Activated CD8-positive, alpha-beta memory T cell treated with anti-CD3 and anti-CD28 coated beads, Interleukin-2, amount 50 U/mL, for 4 hours (primary cell): ENCODE results near the gene WNT5B.

ENCODE experiments used
- DNase-seq: peaks from one replicate; pipeline ENCODE4 v3.0.0-alpha.2; 2020

The WNT5B gene

DNA sequence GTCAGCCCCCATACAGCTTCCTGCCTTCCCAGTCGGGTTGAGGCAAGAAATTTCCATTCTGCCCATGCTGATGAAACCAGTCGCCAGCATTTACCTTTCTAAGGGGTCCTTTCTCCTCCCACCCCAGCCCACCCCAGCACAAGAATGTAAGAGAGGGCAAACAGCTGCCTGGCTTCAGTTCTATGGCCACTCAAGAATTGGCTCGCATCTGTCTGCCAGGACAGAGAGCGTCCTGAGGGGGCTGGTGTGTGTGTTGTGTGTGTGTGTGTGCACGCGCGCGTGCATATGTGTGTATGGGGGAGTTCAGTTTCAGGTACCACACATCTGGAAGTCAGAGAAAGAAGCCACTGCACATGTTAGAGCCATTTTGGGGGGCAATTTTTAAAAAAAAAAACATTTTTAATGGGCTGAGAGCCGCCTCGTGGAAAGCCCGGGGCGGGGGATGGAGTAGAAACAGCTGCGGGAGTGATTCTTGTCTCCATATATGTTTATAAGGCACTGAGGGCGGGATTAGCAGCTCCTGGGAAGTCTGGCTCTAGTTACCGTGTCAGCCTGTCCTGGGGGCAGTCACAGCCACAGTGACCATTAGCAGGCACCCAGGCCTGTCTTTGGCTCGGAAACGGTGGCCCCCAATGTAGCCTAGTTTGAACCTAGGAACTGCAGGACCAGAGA is at the start of gene WNT5B:
WNT5B (plus strand) TSS at position 566 of the 672 bp plus-strand sequence. CDS start 2,124 bp downstream, outside the sequence.
- DNase-seq = no peak

DNA sequence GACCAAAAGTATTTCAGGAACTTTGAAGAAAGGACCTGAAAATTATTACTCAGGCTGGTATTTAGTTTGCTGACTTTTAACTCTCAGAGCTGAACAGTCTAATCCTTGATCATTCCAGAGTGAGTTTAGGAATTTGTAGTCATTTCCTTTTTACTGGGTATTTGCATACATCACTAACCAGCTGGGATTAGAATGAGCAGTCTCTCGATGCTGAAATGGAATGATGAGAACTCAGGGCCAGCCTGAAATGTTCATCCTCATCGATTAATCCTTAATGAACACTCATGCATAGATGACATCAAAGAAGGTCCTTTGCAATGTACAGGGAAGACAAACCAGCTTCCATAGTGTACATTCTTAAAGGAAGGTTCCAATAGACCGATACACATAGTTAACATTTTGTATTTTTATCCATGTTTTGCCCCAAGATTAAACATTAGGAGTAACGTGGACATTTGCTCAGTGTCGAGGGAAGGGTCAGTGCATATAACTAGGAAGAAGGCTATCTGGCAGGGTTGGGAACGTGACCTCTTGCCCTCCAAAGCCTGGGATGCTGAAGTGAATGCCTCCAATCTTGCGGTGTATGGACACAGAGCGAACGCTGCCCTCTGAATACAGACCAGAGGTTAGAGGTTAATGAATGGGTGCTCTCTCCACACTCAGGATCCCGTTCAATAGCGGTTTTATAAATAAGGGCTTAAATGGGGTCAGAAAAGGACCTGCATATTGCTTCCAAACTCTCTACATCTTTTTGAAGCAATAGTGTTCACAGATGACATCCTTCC is 49.2 kb upstream of the WNT5B start:
- DNase-seq = no peak

DNA sequence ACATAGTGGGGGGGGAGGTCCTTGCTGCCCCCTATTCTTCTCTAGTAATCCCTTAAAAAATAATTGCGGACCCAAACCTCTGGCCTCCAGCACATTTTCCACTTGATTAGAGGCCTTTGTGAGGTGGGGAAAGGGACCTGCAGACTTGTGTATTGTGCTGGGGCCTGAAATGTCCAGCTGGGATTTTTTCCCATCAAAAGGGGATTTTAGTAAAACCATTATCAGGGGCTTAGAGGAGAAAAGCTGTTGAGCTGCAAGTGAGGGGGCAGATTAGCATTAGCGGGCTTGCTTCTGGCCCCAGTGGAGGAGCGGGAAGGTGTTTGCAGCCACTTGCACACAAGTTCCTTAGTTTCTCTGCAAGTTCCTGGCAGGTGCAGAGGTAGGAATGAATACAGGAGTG is 48.5 kb upstream of the WNT5B start:
- no peak for DNase-seq

DNA sequence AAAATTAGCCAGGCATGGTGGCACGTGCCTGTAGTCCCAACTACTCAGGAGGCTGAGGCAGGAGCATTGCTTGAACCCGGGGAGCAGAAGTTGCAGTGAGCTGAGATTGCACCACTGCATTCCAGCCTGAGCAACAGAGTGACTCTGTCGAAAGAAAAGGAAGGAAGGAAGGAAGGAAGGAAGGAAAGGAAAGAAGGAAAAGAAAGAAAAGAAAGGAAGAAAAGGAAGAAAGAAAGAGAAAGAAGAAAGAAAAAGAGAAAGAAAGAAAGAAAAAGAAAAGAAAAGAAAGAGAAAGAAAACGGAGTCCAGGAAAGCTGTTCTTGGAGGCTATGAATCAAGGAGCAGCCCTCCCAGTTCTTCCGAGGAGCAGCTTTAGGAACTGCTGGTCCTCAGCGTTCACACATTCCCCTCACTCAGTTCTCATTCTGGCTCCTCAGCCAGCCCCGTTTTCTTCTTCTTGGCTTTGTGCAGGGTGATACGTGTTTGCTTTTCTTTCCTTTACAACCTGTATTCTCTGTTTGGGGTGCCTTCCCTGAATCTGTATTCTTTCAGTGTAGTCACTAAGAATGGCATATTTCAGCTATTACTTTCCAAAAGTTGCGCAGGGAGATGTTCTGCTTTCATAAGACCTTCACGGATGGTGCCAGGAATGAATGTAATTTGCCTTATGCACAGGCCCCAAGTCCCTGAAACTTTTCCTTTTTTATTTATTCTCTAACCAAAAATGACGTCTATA is 46.9 kb upstream of the WNT5B start:
- no peak for DNase-seq

DNA sequence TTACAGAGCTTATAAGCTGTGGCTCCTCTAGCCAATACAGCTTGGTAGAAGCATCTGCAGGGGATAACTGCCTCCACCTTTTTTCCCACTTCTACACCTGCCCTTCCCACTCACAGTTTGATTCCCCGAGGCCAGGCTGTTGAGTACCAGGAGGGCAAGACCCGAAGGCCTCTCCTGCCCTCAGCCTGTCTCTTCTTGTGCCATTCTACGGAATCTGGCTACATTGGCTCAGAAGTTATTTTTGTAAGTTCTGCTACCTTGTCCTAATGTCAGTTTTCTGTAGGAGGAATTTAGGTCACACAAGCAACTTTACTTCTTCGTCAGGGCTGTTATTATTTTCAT is 46.4 kb upstream of the WNT5B start:
- no peak for DNase-seq

DNA sequence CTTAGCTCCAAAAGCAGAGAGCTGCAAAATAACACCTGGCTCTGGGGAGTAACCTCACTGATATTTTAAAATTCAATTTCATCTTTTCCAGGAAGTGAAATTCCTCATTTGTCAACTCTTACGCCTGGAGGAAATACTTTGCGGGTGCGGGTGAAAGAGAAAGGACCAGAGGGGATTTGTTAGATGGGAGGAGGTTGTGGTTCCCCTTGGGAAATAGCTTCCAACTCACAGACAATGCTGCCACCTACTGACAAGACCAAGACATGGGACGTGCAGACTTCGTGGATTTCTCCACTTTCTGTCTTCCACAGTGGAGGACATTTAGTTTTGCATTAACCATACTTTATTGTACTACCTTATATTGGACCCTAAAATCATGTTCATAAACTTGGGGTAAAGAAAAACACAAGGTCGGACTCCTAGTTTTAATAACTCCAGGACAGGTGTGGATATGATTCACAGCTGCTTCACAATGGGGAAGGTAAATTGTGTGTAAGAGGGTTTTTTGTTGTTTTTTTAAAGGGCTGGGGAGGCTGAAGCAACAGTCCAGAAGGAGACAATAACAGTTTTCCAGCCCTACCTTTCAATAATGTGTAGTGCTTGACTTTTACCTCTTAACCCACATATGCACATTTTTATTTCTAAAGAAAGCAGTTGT is 45.5 kb upstream of the WNT5B start:
- peak; percentile 60 for DNase-seq

DNA sequence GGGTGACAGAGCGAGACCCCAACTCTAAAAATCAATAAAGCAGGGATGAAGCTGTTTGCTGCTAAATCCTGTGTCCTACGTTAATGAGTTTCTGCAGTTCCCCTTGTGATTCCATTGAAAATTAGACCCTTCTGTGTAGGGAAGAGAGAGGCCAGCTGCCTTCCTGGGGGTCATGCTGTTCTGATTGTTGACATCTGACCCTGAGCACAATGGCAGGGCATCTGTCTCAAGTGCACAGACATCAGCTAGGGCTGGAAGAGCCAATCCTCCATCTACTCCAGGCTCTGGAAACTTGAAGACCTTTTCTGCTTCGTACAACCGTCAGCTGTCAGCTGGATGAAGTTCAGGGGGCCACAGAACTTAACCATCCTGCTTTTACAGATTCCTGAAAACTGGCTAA is 44.7 kb upstream of the WNT5B start:
- no peak for DNase-seq

DNA sequence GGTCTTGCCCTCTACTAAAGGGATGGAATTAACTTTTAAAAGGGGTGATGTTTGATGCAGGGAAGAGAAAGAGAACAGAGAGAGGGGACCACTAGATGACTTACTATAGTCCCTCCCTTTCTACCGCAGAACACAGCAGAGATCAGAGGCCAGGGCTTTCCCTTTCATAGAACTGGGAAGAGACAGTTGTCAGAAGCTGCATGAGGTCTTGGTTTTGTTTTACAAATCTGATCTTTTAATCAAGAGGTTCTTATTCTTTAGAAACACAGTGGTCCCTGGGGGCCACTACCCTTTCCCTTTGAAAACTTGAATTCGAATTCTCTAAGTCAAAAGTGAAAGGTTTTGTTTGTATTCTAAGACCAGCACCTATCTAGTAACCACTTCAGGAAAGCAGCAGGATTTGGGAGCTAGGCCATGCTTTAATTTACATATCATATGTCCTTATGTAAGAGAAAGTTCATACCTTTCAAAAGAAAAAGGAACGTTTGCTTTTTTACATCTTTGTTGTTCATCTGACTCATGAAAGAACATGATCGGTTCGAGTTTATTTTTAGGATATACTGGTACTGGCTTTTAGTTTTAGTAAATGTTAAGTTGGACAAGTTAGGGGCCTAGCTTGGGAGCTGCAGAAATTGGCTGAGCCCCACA is 41.0 kb upstream of the WNT5B start:
- no peak for DNase-seq

DNA sequence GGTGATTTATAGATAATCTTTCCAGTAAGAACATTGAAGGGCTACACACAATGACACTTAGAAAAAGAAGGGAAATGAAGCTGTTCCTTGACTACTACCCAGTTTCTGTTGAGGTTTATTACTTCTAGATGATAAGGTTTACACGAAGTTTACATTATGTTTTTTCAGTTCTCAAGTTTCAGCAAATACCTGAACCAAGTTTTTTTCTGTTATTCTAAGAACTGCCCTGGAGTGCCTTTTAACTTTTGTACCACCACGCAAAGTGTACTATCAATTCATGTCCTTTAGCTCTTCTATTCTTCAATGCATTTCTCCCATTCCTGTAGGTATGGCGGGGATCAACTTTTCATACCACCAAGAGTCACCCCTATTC is 40.5 kb upstream of the WNT5B start:
- no peak for DNase-seq

DNA sequence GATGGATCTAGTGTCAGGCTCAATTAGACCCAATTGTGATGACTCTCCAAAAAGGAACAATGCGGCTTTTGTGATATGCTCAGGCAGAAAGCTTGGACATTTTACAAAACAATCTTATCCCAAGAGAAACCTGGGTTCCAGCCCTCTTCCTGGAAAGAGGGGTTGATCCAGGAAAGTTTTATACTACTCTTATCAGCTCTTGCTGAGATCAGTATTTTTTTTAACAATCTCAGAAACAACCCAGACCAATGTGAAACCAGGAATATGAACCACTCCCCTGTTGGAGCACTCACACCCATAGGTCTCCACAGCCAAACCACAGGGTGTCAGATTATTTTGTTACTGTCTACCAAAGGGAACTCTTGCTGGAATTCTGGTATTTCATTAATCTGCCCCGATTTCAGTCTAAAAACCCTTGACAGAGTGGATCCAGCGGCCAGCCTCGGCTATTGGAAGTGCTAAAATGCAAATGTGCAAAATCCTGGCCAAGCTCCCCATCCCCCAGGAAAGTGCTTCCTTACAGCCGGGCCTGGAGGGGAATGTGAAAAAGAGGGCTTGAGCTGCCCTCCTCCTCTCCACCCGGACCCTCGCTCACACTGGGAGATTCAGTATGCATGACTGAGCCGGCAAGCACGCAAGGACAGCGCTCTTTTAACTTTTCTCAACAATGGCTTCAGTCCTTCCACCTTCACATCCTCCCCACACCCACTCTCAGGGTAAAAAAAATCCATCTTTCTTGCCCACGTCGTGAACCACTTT is 38.6 kb upstream of the WNT5B start:
- no peak for DNase-seq

DNA sequence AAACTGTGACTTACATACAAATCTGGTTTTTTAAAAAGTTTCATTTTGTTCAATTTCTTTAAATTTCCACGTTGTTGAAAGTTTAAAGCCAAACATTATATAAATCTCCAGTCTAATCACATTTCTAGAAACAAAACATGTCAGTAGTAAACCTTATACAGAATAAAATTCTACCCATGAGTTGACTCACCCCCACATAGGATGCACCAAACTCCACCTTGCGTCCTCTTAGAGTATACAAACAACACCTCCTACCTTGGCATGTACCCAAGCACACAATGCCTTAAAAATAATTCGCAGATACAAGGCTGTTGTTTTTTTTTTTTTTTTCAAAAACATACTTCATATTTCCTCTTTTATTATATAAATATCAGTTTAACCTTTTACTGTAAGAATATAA is 38.0 kb upstream of the WNT5B start:
- peak; percentile 25 for DNase-seq

DNA sequence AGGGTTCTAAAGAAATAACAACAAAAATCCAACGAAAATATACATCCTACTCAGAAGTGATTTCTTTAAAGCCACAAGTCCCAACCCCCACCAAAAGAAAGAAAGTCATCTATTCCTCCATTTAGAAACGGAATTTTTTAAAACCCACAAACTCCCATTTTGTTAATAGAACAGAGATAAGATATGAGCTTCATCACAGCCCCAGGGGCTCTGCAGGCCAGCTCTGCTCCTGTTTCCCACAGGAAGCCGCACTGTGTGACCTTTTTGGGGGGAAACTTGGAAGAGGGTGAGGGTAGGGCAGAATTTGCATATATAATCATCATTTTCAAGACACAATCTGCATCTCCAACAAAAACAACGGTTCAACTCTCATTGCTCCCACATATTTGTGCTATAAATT is 37.5 kb upstream of the WNT5B start:
- DNase-seq = no peak

DNA sequence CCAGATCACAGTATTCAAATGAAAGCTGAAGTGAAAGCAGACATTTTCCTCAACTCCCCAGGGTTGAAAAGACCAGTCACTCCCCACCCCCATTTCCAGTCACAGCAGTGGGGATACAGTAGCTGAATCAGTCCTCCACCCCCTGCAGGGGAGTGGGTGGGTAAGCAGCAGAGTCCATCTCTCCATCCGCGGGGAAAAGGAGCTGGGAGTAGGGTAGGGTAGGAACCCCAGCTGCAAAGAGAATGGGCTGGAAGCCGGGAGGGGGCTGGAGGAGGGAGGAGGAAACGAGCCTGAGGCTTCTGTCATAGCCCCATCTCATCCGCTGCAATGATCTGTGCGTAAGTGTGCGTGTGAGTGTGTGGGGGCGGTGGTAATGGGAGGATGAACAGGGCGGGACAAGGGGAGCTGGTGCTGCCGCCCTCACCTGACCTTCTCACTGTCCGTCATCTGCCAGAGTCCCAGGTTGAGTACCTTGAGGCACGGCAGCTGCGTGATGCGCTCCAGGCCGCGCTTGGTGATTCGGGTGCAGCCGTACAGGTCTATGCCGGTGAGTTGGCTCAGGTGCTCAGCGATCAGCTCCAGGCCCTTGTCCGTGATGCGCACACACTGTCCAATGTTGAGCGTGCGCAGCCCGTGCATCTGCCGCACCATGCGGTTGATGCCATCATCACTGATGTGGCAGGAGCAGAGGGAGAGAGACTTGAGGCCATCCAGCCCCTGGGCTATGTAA is 36.4 kb upstream of the WNT5B start:
- DNase-seq = peak; percentile 67

DNA sequence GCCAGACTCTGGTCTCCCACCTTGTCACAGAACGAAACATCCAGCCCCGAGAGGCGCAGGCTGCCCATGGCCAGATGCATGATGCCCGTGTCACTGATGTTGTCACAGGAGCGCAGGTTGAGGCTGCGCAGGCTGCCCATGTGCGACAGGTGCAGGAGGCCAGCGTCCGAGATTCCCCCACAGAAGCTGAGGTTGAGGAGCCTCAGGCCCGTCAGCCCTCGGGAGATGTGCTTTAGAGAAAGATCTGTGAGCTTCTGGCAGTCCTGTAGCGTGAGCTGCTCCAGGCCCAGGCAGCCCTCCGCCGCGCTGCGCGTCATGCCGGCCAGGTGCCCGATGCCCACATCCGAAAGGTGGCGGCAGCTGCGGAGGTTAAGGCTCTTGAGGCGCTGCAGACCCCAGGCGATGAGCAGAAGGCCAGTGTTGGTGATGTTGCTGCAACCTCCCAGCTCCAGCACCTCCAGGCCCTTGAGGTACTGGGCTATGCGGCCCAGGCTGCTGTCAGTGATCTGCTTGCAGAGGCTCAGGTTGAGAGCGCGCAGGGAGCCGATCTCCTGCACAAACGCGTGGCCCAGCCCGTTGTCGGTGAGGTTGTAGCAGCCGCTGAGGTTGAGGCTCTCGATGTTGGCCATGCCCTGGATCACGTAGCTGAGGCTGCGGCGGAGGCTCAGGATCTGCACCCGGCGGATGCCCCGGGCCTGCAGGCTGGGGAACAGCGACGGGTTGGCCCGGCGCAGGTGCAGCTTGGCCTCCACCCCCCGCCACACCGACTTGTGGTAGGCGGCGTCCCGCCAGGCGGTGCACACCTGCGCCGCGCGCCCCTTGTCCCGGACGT is 35.6 kb upstream of the WNT5B start:
- peak; percentile 52 for DNase-seq

DNA sequence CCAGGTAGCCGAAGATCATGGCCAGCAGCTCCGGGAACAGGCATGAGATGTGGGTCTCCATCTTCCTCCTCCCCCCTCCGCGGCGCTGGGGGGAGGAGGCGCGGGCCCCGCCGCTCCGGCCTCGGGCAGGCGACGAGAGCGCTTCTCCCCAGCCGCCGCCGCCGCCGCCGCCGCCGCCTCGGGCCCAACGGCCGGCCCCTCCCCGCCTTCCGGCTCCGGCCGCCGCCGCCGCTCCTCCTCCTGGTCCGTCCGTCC is 35.1 kb upstream of the WNT5B start:
- DNase-seq = no peak

DNA sequence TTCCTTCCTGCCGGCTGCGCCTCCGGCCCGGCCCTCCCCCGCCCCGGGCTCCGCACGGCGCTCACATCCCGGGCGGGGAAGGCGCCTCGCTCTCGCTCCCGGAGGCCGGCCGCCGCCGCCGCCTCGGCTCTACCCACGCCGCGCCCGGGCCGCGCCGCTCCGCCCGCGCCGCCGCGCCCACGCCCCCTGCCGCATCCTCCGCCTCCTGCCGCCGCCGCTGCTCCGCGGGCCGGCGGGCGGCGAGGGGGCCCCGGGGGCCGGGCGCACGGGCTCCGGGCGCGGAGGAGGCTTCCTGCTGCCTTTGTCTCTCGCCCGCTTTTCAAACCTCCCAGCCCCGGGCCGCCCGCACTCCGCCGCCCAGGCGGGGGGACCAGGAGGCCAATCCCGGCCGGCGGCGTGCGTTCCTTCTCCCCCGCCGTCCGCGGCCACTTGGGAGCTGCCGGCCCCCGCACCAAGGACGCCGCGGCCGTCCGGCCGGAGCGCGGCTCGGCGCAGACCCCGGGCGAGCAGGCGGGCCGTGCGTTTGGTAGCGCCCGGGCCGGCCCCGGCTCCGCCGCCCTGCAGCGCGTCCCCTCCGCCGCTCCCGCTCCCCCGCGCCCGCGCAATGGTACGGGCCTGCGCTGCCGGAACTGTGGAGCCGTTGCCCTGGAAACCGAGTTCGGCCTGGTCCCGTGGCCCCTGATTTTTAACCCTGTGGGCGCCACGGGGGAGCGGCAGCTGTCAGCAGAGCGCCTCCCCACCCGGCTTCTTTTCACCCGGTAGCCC is 34.6 kb upstream of the WNT5B start, which contains the start of gene FBXL14:
FBXL14 (minus strand) TSS at position 321 of the 765 bp plus-strand sequence. CDS start 515 bp downstream, outside the sequence.
- DNase-seq = peak; percentile 88

DNA sequence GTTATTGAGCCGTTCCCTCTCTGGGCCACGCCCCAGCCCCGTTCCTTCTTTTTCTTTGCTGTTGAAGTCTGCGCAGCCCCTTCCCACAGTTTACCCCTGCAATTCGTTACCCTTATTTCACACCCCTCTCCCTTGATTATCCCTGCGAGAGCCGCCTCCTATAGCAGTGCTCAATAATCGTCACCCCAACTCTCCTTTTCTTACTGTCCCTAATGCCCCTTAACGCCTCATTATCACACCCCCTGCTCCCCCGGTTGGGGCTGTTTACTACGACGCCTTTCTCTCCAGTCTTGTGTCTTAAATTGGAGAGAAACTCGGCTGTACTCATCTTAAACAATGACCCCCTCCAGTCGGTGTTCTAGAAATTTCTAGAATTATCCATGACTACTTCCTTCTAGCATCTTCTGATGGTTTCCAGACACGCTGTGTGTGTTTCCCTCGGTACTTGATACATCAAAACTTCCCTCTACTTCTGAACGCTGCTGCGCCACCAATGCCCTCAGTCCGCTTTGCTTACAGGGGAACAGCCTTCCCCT is 33.9 kb upstream of the WNT5B start:
- DNase-seq = no peak

DNA sequence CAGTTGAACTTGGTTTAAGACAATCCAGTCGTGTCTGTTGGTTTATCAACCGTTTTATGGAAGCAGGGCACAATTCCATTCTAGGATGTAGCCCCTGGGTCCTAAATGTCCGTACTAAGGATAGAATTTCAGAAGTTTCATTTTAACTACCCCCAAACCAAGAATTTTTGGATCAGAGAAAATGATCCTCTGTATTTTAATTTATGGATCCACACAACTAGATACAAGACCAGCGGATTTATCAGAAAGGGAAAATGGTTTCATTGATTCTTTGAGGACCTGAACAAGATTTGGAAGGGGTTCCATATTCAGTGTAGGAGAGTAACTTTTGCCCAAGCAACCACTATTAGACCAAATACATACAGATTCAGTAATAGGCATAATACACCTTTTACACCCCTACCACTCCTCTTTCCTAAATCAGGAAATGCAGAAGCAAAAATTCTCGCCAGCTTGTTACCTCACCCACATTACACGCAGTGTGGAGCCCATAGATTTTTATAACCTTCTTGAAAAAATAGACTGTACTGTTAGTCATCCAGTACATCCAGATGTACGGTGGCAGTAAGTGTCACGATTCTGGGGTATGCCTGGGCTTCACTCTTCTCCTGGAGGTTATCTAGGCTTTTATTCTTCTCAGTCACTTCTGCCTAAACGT is 33.2 kb upstream of the WNT5B start:
- DNase-seq = no peak

DNA sequence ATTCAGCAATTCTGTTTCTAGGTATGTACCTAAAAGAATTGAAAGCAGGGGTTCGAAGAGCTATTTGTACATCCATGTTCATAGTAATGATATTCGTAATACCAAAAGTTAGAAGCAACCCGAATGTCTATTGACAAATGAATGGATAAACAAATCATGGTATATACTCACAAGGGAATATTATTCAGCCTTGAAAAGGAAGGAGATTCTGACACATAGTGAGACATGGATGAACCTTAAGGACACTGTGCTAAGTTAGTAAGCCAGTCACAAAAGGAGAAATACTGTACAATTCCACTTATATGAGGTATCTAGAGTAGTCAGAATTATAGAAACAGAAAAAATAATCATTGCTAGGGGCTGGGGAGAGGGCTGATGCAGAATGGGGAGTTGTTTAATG is 30.3 kb upstream of the WNT5B start:
- DNase-seq = no peak
